GM21528 (cell line): ENCODE data around the gene MCRIP2.
"Not testable (repeated sequence)": the region's sequence is repeated elsewhere in the genome, so short reads cannot be mapped to it uniquely, and the experiment has no call there.

Experiments
- ATAC-seq: cut with Tn5 transposase; IDR thresholded peaks from one replicate; pipeline ENCODE4 v1.9.1; 2021; ENCODE audit warnings: mild to moderate bottlenecking, moderate library complexity; ENCODE audit not compliant: unreplicated experiment, low FRiP score

The MCRIP2 gene

DNA sequence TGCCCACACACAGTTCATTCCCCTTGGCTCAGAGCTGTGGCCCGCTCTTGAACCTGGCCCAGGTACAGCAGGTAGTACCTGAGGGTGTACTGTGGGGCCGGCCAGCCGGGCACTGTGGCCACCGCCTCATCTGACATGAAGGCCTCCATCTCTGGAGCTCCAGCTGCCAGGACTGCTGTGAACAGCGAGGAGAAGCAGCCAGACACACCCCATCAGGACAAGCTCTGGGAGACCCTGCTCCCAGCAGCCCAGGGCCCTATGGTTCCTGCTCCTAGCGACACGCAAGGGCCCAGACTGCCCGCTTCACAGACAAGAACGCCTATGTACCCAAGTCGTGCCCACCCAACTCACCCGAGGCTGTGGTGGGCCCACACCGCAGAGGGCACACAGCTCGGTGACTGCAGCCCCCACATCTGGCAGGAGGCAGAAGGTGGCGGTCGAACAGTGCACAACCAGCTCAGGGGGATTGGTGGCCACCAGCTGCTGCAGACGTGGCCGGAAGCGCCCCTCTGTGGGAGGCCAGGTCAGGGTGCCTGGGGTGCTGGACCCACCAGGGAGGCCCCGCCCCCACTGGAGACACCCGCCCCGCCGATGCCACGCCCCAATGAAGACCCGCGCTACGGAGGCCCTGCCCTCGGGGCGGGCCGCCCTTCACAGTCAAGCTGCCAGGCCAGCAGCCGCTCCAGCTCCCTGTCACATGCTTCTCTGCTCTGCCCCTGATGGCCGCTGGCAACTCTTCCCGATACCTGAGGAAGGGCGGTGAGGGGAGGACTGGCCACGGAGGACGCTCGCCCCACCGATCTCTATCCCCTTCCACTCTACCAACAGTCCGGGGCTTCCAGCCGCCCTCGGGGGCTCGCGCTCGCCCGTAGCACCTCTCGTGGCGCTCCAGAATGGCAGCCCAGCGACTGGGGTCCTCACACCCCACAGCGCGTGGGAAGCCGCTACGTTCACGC is 37.5 kb downstream of the MCRIP2 start:
- no peak for ATAC-seq

DNA sequence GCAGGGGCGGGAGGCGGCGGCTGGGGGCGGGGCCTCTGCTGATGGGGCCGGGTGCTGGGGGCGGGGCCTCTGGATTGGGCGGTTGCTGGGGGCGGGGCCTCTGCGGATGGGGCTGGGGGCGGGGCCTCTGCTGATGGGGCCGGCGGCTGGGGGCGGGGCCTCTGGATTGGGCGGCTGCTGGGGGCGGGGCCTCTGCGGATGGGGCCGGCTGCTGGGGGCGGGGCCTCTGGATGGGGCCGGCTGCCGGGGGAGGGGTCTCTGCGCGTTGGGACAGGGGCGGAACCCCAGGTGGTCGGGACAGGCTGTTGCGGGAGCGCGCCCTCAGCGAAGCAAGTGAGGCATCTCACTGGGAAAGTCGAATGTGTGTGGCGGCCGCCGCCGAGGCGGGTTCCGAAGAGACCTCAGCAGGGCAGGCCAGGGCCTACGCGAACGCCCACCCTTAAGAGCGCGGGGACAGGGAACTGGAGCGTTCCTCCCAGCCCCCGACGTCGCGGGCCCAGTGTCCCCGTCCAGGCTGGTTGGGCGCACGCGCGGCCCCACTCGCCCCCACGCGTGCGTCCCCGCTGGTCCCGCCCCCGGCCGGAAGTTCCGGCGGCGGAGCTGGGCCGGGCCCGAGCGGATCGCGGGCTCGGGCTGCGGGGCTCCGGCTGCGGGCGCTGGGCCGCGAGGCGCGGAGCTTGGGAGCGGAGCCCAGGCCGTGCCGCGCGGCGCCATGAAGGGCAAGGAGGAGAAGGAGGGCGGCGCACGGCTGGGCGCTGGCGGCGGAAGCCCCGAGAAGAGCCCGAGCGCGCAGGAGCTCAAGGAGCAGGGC is 38.4 kb downstream of the MCRIP2 start, which contains the start of gene STUB1:
TSS of gene STUB1 (plus strand) at position 597 of the 811 bp plus-strand sequence. CDS start at position 713, 116 bp downstream.
- no peak for ATAC-seq

DNA sequence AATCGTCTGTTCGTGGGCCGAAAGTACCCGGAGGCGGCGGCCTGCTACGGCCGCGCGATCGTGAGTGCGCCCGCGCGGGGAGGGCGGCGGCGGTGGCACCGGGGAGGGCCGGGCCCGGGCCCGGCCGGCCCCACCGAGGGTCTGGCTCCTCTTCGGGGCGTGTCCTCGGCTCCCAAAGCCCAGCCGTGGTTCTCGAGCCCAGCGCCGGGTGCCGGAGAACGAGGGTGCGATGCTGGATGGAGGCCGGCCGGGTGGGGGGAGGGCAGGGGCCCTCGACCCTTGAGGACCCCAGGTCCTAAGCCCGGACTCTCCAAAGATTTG is 39.0 kb downstream of the MCRIP2 start:
- ATAC-seq, result no peak

DNA sequence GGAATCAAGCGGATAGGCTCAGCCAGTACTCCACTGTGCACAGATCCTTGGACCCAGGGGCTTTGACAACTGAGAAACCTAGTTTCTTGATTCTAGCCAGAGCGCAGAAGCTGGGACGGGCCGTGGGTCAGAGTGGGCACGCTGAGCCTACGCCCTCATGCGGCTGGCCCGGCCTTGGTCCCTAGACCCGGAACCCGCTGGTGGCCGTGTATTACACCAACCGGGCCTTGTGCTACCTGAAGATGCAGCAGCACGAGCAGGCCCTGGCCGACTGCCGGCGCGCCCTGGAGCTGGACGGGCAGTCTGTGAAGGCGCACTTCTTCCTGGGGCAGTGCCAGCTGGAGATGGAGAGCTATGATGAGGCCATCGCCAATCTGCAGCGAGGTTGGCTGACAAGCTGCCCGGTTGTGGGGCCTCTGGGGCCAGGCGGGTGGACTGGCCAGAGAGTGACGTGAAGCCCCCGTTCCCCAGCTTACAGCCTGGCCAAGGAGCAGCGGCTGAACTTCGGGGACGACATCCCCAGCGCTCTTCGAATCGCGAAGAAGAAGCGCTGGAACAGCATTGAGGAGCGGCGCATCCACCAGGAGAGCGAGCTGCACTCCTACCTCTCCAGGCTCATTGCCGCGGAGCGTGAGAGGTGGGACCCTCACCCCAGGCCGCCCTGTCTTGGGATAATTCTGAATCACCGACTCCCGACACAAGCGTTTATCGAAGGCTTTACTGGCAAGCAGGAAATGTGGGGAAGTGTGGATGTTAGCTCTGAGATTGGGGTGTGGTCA is 39.5 kb downstream of the MCRIP2 start:
- ATAC-seq, result no peak

DNA sequence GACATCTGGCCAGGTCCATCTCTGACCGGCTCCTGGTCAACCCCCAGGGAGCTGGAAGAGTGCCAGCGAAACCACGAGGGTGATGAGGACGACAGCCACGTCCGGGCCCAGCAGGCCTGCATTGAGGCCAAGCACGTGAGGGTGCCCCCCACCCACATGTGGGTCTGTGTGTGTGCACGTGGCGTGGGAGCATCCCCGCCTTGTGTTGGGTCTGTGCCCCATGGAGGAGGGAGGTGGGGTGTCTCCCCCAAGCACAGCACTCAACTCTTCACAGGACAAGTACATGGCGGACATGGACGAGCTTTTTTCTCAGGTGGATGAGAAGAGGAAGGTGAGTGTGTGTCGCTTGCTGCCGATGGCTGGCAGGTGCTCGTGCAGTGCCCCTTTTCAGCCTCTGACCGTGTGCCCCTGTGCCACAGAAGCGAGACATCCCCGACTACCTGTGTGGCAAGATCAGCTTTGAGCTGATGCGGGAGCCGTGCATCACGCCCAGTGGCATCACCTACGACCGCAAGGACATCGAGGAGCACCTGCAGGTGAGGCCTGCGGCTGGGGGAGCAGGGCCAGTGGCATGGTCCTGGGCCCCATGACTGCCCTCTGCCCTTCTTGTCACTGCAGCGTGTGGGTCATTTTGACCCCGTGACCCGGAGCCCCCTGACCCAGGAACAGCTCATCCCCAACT is 40.3 kb downstream of the MCRIP2 start:
- ATAC-seq, result no peak

DNA sequence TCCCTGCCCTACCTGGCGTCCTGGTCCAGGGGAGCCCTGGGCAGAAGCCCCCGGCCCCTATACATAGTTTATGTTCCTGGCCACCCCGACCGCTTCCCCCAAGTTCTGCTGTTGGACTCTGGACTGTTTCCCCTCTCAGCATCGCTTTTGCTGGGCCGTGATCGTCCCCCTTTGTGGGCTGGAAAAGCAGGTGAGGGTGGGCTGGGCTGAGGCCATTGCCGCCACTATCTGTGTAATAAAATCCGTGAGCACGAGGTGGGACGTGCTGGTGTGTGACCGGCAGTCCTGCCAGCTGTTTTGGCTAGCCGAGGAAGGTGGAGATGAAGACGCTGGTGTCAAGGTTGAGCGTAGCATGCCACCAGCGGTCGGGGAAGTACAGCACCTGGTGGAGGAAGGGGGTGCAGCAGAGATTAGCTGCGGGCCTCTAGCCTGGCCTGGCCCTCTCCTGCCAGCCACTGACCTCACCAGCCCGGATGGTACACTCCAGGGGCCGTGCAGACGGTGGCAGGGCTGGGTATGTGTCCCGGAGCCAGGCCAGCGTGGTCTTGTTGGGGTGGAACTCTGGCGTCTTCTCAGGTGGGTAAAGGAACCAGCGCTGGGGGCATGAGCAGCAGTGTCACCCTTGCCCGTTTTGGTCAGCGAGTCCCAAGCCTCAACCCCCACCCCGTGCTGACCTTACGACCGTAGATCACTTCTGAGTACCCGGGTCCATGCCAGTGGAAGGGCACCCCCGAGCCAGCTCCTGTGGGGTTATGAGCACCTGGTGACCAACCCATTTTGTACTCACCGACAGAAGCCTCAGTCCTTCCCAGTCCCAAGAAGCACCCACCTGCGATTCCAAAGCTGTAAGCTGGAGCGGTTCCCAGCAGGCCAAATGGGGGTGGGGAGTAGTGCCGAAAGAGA is 41.1 kb downstream of the MCRIP2 start:
- ATAC-seq, result no peak

DNA sequence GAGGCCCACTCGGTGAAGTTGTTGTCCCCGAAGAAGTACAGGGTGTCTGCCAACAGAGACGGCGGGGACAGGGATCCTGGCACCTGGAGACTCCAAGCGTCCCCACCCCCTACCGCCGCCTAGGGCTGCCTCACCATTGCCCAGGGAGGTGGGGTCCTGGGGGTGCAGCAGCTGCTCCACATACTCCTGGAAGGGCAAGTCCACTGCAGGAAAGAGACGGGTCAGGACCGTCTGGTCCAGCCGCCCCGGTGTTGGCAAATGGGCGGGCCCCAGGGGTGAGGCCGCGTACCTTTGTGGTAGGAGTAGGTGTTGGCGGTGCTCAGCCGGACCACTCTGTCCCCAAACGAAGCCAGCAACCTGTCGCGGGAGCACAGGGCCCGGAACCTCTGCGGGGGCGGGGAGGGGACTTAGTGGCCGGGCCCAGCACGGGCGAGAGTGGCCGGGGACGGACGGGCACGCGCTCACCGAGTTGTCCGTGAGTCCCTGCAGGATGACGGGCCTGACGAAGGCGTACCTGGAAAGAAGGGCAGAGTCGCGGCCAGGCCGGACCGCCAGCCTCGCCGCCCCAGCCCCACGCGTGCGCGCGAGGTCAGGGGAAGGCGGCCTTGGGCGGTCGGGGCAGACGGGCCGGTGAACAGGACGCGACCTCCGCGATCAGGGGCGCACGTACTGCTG is 41.9 kb downstream of the MCRIP2 start:
- peak; percentile 2 for ATAC-seq

DNA sequence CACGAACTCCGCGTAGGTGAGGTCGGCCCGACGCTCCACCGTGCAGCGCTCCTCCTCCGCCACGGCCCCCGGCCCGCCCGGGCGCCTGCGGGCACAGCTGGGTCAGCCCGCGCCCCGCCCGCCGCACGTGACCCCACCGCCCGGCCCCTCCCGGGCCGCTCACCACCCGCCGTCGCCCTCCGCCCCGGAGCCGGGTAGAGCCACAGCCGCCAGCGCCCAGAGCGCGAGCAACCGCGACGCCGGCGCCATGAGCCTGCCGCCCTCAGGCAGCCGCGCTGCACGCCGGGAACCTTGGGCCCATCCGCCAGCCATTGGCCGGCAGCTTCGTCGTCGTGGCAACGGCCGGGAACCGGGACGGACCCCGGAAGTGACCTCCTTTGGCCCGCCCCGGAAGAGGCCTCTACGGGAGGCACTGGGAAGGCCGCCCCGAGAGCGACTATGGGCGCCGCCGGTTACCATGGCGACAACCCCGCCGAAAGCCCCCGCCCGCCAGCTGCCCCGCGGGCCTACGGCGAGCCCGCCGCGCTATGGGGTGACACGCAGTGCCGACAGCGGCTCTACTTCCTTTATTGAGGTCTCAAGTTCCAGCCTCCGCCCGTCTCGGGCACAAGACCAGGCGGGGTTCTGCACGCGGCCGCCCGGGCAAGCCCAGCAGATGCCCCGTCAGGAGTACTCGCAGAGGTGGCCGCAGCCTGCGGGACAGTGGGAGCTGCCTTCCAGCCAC is 42.6 kb downstream of the MCRIP2 start, which contains the start of gene JMJD8:
TSS of gene JMJD8 (minus strand) at position 264 of the 724 bp plus-strand sequence. CDS start at position 249, 15 bp downstream.
- peak; percentile 50 for ATAC-seq

DNA sequence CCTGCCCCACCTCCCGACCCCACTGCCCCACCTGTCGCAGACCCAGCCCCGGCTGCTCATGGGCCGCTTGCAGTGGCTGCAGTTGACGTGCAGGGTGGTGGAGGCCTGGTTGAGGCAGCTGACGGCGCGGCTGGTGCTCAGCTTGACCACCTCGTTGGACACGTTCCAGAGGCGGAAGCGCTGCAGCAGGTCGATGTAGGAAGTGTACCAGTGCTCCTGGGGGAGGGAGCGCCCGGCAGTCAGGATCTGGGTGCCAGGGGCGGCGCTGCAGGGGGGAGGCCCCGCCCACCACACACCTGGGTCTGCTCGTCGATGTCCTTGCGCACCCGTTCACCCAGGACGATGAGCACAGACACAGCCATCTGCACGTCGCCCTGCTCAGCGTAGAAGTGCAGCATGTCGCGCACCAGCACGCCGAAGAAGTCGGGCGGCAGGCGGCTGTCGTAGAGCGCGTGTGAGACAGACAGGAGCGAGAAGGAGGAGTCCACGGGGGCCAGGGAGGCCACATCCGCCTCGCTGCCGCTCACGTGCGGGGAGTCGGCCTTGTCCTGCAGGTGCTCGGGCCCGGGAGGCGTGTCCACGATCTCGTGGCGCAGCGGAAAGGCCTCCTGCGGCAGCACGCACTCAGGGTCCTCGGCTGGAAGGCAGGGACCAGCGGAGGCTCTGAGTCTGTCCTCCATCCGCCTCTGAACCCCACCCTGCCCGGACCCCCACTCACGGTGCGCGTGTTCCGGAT is 43.5 kb downstream of the MCRIP2 start:
- no peak for ATAC-seq

DNA sequence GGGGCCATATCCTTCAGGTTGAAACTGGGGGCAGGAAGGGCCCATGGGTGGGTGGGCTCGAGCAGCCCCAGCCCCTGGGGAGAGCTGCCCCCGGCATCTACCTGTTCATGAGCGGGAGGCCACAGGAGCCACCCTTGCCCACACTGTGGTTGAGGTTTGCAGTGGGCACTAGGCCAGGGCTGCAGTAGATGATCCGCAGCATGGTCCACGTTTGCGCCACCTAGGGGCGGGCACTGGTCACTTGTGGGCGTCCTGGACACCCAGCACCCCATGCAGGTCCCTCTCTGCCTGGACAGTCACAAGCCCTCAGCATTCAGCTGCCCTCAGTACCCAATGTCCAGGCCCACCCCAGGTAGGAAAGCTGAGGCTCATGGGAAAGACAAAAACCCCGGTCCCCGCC is 44.3 kb downstream of the MCRIP2 start:
- no peak for ATAC-seq

DNA sequence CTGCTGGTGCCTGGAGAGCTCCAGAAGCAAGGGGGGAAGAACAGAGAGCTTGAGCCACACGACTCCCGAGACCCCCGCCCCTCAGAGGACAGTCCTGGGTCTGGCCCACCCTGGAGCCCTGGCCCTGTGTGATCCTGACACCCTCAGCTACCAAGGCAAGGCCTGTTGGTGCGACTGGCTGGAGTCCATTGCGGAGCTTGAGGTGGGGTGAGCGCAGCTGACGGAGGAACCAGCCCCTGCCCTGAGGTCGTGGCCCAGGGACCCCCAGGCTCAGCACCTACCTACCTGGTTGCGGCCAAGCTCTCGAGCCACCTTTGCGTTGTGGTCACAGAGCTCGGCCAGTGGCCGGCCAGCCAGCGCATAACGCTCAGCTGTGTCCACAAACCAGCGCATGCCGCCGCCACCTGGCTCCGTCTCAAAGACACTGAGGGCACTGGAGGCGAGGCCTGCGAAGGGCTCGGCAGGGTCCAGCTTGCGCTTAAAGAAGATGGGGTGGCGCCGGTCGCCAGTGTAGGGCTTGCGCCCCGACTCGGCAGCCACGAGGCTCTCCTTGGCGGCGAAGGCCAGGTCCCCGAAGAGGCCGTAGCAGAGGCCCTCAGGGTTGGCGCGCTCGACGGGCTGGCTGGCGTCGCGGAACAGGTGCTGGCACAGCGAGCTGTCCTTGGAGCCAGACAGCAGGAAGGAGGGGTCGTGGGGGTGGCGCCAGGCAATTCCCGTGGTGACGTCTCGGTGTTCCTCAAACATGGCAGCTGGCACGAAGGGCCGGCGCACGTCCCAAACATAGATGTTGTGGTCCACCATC is 45.0 kb downstream of the MCRIP2 start:
- ATAC-seq, result no peak

DNA sequence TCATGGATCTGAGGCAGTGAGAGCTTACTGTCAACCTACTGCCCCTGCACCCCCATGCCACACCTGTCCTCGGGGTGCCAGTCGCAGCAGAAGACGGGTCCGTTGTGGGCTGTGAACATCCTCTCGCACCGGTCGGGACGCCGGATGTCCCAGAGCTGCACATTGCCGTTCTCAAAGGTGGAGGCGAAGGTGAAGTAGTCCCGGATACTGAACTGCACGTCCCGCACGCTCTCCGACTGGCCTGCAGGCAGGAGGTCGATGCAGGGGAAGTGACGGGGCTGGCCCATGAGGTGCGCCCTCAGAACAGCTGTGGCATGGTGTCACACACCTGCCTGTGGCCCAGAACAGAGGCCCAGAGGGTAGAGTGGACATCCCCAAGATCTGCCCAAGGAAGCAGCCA is 45.9 kb downstream of the MCRIP2 start:
- no peak for ATAC-seq

DNA sequence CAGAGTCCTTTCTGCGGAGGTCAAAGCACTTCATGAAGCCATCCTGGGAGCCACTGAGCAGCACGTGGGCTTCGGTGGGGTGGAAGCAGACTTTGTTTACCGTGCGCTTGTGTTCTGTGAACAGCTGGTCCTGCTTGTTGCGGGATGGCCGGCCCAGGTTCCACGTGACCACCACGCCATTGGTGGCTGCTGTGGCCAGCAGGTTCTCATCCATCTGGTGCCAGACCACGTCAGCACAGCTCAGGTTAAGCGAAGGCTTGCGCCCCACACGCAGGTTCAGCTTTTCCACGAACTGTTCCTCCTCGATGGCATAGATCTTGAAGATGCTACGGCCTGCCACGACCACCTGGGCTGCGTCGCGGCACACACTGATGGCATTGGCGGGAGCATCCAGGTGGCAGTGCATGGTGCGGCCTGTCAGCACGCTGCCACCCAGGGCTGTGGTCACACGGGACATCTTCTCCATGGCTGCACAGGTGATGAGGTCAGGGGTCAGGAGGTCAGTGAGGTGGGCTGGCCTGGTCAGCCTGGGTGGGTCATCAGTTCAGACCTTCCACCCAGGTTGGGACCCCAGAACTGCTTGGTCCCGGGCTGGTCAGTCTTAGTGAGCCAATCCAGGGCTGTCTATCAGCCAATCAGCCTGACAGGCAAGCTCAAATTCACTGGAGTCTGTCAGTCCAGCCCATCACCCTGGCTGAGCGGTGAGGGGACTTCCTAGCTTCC is 47.7 kb downstream of the MCRIP2 start:
- ATAC-seq, result no peak

DNA sequence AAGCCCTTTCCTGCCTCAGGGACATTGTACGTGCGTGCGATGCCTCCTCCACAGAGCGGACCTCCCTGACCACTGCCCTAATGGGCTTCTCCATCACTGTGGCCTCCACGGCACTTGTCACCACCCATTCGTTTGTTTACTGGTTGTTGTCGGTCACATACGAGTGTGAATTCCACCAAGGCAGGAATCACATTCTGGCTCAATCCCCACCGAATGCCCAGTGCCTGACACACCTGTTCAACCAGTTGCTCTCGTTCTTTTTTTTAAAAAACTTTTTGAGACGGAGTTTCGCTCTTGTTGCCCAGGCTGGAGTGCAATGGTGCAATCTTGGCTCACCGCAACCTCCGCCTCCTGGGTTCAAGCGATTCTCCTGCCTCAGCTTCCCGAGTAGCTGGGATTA is 49.6 kb downstream of the MCRIP2 start:
- not testable (repeated sequence) for ATAC-seq

DNA sequence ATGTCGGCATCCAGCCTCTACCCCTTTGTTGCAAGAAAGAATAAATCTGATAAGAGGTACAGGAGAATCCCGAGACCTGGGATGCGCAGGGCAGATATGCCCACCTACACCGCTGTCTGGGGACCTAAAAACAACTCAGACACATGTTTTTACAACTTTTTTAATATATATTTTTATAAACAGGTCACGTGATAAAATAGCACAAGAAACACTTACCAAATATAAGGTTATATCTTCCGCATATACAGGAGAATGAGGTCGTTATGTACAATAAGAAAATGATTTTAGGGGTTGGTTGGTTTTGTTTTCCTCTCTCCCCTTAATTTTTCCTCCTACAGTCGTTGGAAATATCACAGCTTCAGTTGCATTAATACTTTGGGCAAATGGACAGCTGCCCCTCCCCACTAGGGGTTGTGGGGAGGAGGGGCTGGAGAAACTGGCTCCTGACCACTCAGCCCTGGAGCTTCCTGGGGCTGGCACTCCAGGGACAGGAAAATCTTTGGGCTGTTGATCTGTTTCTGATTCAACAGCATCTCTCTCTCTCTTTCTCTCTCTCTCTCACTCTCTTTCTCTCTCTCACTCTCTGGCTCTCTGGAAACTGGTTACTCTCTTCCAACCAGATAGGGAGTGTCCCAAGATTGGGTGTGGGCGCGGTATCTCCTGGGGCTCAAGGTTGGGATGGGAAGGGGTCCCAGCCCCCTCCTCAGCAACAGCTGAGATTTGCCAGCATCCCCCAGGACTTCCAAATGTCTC is 50.9 kb downstream of the MCRIP2 start:
- ATAC-seq, result no peak
